SJSA1 (cell line): ENCODE results near the gene ARSB. TPM values are rescaled to one million over a fixed set of nuclear protein-coding genes. Genes with fewer than 3 reads are reported as not detected.
A peak's percentile ranks its signal among the peaks of the same experiment; 100 is the strongest.

Experiments used
- DNase-seq, 2 experiments: peaks; one replicate each; pipeline ENCODE4 v3.0.0-alpha.2; 2015 to 2020; ENCODE audit warnings: low spot score in 2 of 2, low read depth in 1 of 2
- H3K27ac ChIP-seq: fragments of 250-450 bp; sonication (Bioruptor Pico); 2 replicates; pipeline ENCODE4 v1.5.1; 2020; ENCODE audit warnings: mild to moderate bottlenecking, moderate library complexity
- H3K27me3 ChIP-seq: fragments of 250-450 bp; sonication (Bioruptor Pico); replicated peaks from 2 replicates; pipeline ENCODE4 v1.5.1; 2020; ENCODE audit warnings: mild to moderate bottlenecking, moderate library complexity
- H3K36me3 ChIP-seq: fragments of 250-450 bp; sonication (Bioruptor Pico); 2 replicates; pipeline ENCODE4 v1.5.1; 2020; ENCODE audit warnings: mild to moderate bottlenecking
- H3K4me1 ChIP-seq: fragments of 250-450 bp; sonication (Bioruptor Pico); replicated peaks from 2 replicates; pipeline ENCODE4 v1.6.1; 2021; ENCODE audit warnings: mild to moderate bottlenecking
- H3K4me3 ChIP-seq: fragments of 250-450 bp; sonication (Bioruptor Pico); 2 replicates; pipeline ENCODE4 v1.5.1; 2020; ENCODE audit warnings: mild to moderate bottlenecking
- H3K9me3 ChIP-seq: fragments of 250-450 bp; sonication (Bioruptor Pico); replicated peaks from 2 replicates; pipeline ENCODE4 v1.5.1; 2020; ENCODE audit warnings: mild to moderate bottlenecking
- total RNA-seq: library from RNA; depleted of rRNA; stranded (reverse); fragments of >200 nt; shearing (Covaris generic); gene quantifications from 2 replicates; pipeline ENCODE4 v1.2.3, GENCODE V29; 2014

The ARSB gene
- total RNA-seq, 1 experiment from 2014 or later, result 72.9 TPM

GRCh38 chr5:78753093-78753531 lies 232.0 kb downstream of the ARSB start:
- Histone ChIP-seq H3K9me3 (no peaks in the 10 kb centered on the region), H3K4me1 (peaks cover 35% of the 10 kb centered on the region), H3K36me3 (no peaks in the 10 kb centered on the region), H3K4me3 (no peak overlapping the region), H3K27me3 (no peaks in the 10 kb centered on the region; the same call in 1 of the 2 replicates), H3K27ac (no peak overlapping the region)
- no peak for DNase-seq

- no peak for DNase-seq
- H3K27me3 ChIP-seq, result no peaks in the 10 kb centered on the region; the same call in 1 of the 2 replicates
These were observed 233.2 kb downstream of the ARSB start for GRCh38 chr5:78751872-78752271.

GRCh38 chr5:78750281-78750680 lies 234.8 kb downstream of the ARSB start:
- no peak for DNase-seq
- H3K36me3 ChIP-seq, result no peaks in the 10 kb centered on the region
- no peak overlapping the region for H3K27ac ChIP-seq
- peaks cover 35% of the 10 kb centered on the region for H3K4me1 ChIP-seq
- no peaks in the 10 kb centered on the region; the same call in 1 of the 2 replicates for H3K27me3 ChIP-seq
- H3K4me3 ChIP-seq, result no peak overlapping the region
- no peaks in the 10 kb centered on the region for H3K9me3 ChIP-seq

More at GRCh38 chr5:78751872-78752271, 233.2 kb downstream of the ARSB start:
- Histone ChIP-seq H3K36me3 (no peaks in the 10 kb centered on the region), H3K27ac (no peak overlapping the region), H3K9me3 (no peaks in the 10 kb centered on the region), H3K4me3 (no peak overlapping the region), H3K4me1 (peaks cover 35% of the 10 kb centered on the region)

- H3K4me3 ChIP-seq, result no peak overlapping the region
These were observed 237.3 kb downstream of the ARSB start for GRCh38 chr5:78747705-78748359.

GRCh38 chr5:78747055-78747454 lies 238.1 kb downstream of the ARSB start:
- Histone ChIP-seq H3K27me3 (no peaks in the 10 kb centered on the region), H3K4me3 (no peak overlapping the region), H3K36me3 (no peaks in the 10 kb centered on the region), H3K27ac (peak overlapping the region; percentile 94), H3K4me1 (peaks cover 31% of the 10 kb centered on the region), H3K9me3 (no peaks in the 10 kb centered on the region)
- DNase-seq, result peak; percentile 72 to 82

More at GRCh38 chr5:78747705-78748359, 237.3 kb downstream of the ARSB start:
- no peaks in the 10 kb centered on the region for H3K27me3 ChIP-seq
- H3K9me3 ChIP-seq, result no peaks in the 10 kb centered on the region
- no peaks in the 10 kb centered on the region for H3K36me3 ChIP-seq
- peaks cover 31% of the 10 kb centered on the region for H3K4me1 ChIP-seq
- H3K27ac ChIP-seq, result peak overlapping the region; percentile 94
- peak; percentile 51 to 86 for DNase-seq

- Histone ChIP-seq H3K36me3 (no peaks in the 10 kb centered on the region), H3K4me1 (peaks cover 31% of the 10 kb centered on the region), H3K27ac (no peak overlapping the region), H3K9me3 (no peaks in the 10 kb centered on the region), H3K27me3 (no peaks in the 10 kb centered on the region), H3K4me3 (no peak overlapping the region)
- DNase-seq, result no peak
These were observed 238.9 kb downstream of the ARSB start for GRCh38 chr5:78746021-78746770.

GRCh38 chr5:78744951-78745534 lies 240.1 kb downstream of the ARSB start:
- Histone ChIP-seq H3K4me1 (peaks cover 29% of the 10 kb centered on the region), H3K36me3 (no peaks in the 10 kb centered on the region), H3K27me3 (no peaks in the 10 kb centered on the region), H3K27ac (no peak overlapping the region), H3K4me3 (no peak overlapping the region), H3K9me3 (no peaks in the 10 kb centered on the region)
- DNase-seq, result no peak

GRCh38 chr5:78741019-78741418 lies 244.1 kb downstream of the ARSB start:
- DNase-seq, result no peak
- Histone ChIP-seq H3K27ac (no peak overlapping the region), H3K36me3 (no peaks in the 10 kb centered on the region), H3K4me1 (no peaks in the 10 kb centered on the region), H3K9me3 (no peaks in the 10 kb centered on the region), H3K27me3 (no peaks in the 10 kb centered on the region), H3K4me3 (no peak overlapping the region)

- Histone ChIP-seq H3K27me3 (no peaks in the 10 kb centered on the region), H3K9me3 (no peaks in the 10 kb centered on the region), H3K4me3 (no peak overlapping the region), H3K27ac (no peak overlapping the region), H3K4me1 (peaks cover 12% of the 10 kb centered on the region), H3K36me3 (no peaks in the 10 kb centered on the region)
- DNase-seq, result no peak
These were observed 246.3 kb downstream of the ARSB start for GRCh38 chr5:78738693-78739300.

GRCh38 chr5:78738104-78738503 lies 247.0 kb downstream of the ARSB start:
- DNase-seq, result no peak
- Histone ChIP-seq H3K36me3 (no peaks in the 10 kb centered on the region), H3K9me3 (no peaks in the 10 kb centered on the region), H3K27ac (no peak overlapping the region), H3K4me3 (no peak overlapping the region), H3K27me3 (no peaks in the 10 kb centered on the region), H3K4me1 (peaks cover 12% of the 10 kb centered on the region)

GRCh38 chr5:78735834-78736463 lies 249.2 kb downstream of the ARSB start:
- H3K9me3 ChIP-seq, result no peaks in the 10 kb centered on the region

GRCh38 chr5:78734950-78735349 lies 250.2 kb downstream of the ARSB start:
- DNase-seq, result no peak
- Histone ChIP-seq H3K4me1 (peaks cover 31% of the 10 kb centered on the region), H3K4me3 (no peak overlapping the region), H3K27ac (peak overlapping the region; percentile 18; the same call in 1 of the 2 replicates), H3K9me3 (no peaks in the 10 kb centered on the region), H3K36me3 (no peaks in the 10 kb centered on the region), H3K27me3 (no peaks in the 10 kb centered on the region)

More at GRCh38 chr5:78735834-78736463, 249.2 kb downstream of the ARSB start:
- Histone ChIP-seq H3K36me3 (no peaks in the 10 kb centered on the region), H3K27ac (no peak overlapping the region), H3K4me3 (no peak overlapping the region), H3K27me3 (no peaks in the 10 kb centered on the region), H3K4me1 (peaks cover 28% of the 10 kb centered on the region)
- no peak for DNase-seq

GRCh38 chr5:78734094-78734845 lies 250.8 kb downstream of the ARSB start:
- H3K27me3 ChIP-seq, result no peaks in the 10 kb centered on the region

More at GRCh38 chr5:78734094-78734845, 250.8 kb downstream of the ARSB start:
- Histone ChIP-seq H3K36me3 (no peaks in the 10 kb centered on the region), H3K27ac (peak overlapping the region; percentile 18), H3K9me3 (no peaks in the 10 kb centered on the region), H3K4me1 (peaks cover 31% of the 10 kb centered on the region), H3K4me3 (no peak overlapping the region)
- peak in 1 of 2 experiments; percentile 40 for DNase-seq
